ENCODE results near the gene CCDC63. TPM values are rescaled to one million over a fixed set of nuclear protein-coding genes. Genes with fewer than 3 reads are reported as not detected.
"Not testable (repeated sequence)": the region's sequence is repeated elsewhere in the genome, so short reads cannot be mapped to it uniquely, and the experiment has no call there.

Gene CCDC63
- total RNA-seq, 1 experiment from 2014 or later: not detected

DNA sequence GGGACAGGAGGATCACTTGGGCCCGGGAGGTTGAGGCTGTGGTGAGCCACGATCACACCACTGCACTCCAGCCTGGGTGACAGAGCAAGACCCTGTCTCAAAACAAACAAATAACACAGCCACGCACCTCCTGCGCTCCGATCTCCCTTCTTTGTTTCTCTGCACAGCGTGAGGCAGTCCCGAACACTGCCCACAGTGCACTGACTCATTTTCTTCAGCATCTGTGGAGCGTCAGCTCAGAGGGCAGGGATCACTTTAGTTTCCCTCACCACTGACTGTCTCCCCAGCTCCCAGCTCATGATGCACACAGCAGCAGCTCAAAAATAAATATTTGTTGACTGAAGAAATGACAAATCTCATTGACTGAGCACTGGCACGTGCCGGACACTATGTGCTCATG, 74.5 kb downstream of the CCDC63 start:
- DNase-seq (ENCODE audit: low read depth): peak; percentile 68

DNA sequence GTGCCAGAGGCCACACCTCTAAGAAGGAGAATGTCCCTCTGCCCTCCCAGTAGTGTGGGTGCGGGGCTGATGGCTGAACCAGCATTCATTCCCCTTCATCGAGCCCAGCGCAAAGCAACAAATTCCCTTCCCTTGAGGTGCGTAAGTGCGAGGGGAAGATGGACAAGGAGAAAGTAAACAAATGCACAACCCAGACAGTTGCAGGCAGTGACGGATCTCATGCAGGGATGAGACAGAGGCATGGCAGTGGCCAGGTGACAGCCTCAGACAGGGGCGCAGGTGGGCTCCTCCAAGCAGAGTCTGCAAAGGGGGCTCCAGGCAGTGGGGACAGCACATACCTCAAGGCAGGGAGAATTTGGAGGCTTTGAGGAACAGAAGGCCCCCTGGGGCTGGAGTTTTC, 75.9 kb downstream of the CCDC63 start:
- DNase-seq (ENCODE audit: low read depth): no peak

DNA sequence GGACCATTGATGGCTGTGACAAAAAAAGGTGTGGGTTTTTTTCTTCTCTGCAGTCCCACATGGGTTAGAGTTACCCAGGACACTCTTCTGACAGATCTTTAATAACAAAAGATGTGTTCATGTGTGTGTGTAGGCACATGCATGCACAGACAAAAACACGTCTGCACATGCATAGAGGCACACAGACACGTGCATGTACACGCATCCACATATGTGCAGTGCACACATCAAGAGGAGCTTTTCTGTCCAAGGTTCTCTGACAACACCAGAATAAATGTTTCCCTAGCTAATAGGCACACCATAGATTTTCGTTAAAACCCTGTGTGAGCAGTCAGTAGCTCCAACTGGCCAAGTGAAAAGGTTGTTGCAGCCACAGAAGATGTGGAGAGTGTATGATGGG, 76.4 kb downstream of the CCDC63 start:
- no peak for DNase-seq (ENCODE audit: low read depth)

DNA sequence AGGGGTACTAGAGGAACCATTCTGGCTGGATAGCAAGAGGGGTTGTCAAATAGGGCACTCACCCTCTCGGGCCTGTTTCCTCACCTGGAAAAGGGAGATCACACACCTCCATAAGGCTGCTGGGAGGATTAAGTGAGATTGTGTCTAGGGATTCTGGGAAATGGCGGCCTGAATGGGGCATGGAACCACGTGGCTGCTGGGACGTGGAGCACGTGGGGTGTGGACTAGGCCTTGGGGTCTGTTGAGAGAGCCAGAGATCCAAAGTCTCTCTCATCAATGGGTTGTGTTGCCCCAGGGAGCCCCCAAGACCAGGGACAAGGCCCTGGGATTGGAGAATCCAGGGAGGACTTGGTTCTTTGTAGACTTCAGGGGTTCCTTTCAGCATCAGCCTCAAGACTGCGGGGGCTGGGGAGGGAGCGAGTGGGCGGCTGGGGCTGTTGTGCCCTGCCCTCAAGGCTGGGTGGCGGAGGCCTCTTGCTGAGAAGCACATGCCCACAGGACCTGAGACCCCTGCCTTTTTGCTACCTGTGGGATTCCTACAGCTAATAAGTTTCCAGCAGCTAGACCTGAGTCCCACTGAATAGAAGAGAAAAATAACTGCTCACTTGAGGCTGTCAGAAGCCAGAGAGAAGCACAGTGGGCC, 77.0 kb downstream of the CCDC63 start:
- no peak for DNase-seq (ENCODE audit: low read depth)

DNA sequence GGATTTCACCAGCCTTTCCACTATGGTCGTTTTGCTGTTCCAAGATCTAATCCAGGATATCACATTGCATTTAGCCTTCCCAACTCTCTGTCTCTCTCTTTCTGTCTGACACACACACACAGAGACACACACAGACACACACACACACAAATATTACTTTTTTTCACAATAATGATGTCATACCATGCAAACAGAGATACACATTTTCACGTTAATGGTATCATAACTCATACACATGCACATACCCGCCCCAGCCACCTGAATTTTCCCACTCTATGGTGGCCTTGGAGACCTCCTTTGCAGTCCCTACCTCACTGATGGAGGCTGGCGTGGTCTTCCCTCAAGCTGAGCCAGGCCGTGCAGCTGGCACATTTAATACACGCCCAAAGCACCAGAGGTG, 80.8 kb downstream of the CCDC63 start:
- DNase-seq (ENCODE audit: low read depth): no peak

DNA sequence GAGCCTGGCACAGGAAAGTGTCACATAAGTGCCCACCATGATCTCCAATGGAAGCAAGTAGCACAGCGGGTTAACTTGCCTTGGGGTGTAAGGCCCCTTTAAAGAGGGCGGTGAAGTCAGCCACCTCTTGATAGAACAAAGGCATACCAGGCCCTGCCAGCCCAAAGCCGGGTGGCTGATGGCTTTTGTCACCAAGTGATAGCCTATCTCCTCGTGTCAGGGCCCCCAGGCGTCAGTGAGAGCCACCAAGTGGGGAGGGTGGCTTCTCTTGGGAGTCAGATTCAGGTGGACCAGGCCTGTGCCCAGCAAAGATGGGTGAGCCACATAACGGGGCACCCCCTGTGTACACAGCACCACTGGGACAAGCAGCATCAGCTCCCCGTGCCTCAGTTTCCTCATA, 81.9 kb downstream of the CCDC63 start:
- DNase-seq (ENCODE audit: low read depth): no peak

DNA sequence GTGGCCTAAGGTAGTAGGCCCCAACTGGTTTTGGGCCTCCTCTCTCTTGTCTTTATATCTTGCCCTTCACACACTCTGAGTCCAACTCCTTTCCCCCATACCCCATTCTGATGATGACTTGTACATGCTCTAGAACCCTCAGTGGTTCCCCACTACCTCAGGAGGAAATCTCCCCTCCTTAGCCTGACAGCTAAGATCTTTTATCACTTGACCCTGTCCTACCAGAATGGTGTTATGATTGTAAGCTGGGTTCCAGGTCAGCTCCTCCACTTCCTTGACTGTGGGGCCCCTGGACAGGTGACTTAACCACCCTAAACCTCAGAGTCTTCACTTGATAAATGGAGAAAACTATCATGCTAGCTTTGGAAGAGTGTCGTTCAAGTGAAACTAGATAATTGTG, 83.0 kb downstream of the CCDC63 start:
- no peak for DNase-seq (ENCODE audit: low read depth)

DNA sequence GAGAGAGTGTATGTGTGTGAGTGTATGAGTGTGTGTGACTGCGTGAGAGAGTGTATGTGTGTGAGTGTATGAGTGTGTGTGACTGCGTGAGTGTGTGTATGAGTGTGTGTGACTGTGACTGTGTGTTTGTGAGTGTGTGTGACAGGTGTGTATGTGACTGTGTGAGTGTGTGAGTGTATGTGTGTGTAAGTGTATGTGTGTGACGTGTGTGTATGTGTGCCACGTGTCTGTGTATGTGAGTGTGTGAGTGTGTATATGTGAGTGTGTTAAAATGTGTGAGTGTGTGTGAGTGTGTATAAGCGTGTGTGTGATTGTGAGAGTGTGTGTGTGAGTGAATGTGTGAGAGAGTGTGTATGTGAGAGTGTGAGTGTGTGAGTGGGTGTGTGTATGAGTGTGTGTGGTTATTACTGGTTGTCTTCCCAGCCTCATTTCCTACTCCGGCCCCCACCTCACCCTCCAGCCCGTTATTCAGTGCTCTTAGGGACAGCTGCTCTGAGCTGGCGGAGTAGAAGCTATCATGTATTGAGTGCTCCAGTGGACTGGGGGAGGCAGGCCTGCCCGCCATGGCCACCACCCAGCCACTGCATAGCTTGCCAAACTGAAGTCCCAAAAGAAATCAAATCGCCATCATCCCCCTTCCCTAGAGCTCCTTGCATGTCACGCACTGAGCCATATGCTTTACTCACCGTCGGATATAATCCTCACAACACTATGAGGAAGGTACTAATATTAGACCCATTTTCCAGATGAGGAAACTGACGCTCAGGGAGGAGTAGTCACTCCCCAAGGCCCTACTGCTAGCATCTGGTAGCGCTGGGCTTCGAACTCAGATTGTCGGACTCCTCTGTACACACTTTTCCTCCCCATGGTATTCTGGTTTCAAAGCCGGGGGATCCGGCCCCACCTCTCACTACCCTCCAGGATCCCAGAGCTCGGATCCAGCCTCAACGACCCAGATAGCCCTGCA, 83.8 kb downstream of the CCDC63 start:
- DNase-seq (ENCODE audit: low read depth): no peak

DNA sequence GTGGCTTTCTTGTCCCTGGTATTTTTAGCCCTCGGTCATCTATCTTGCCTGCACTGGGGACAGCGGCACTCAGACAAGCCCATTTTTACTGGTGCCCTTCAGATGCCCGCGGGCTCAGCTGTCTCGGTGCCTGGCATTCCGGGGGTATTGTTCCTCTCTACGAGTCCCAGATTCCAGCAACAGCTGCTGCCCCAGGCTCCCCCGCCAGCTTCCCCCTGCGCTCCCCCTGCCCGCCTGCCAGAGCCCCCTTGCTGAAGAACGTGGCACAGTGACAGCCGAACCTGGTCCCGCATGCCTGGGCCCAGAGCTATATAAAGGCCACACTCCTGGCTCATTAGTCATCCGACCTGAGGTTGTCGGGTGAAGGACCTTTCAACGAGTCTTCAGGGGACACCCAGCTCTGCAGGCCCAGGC, 84.5 kb downstream of the CCDC63 start:
- no peak for DNase-seq (ENCODE audit: low read depth)

DNA sequence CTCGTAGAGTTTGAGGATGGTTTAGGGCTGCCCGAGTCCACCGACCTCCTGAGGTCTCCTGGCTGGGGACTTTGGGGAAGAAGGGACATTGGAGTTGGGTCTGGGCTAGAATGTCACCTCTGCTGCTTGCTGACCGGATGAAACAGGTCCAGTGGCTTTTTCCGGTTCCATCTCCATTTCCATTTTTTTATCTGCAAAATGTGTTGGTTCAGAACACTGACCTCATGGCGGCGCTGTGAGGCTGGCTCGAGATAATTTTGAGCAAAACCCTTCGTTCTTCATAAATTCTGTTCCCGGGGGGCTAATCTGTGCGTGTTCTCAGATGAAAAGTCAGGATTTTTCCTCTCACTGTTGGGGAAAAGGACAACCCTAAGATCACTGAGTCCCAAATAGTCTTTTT, 85.3 kb downstream of the CCDC63 start:
- no peak for DNase-seq (ENCODE audit: low read depth)

DNA sequence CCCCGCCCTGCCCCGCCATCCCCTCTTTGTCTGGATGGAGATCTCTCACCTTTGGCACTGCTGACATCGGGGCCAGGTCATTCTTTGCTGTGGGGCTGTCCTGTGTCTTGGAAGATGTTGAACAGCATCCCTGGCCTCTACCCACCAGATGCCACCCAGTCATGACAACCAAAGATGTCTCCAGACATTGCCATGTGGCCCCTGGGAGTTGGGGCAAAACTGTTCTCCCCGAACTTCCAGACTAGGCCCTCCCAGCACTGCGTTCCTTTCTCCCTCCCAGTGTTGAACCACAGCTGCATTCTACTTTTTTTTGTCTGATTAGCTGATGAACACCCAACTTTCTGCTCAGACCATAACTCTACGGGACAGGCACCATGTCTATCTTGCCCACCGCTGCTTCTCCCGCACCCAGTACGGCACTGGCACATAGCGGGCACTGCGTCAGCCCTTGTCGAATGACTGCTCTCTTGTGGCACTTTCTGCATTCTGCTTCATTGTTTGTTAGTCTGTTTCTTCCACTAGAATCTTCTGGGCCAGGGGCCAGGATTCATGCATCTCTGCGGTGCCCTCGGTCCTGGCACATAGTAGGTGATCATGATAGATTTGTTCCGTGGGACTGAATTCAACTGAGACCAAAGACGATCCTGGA, 86.7 kb downstream of the CCDC63 start:
- no peak for DNase-seq (ENCODE audit: low read depth)

DNA sequence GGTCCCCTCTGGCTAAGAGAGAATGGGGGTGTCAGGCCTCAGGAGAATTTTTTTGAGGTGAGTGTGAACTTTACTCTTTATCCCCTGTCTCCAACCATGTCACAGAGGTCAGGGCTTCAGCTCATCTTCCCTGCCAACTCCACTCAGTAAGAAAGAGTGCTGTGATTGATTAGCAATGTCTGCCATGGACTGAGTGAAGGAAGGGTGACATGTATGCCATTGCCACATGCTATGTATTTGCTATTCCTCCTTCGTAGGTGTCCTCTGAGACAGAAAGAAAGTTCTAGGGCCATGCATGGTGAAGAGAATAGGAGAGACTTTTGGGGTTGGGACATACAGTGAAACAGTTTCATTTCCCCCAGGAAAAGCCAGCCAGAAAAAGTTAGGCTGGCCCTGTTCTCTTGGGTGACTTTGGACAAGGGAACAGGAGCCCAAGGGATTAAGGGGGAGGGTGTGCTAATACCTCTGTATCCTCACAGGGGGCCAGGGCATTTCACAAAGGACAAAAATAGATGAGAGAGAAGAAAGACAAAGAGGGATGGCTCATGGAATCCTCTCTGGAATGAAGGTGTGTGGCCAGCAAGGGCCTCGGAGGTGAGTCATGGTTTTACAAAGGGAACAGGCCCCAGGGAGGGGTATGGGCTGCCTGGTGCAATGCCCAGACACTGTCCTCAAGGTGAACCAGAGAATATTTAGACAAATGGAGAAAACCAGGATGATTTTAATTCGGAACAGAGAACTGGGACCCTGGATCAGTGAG, 87.5 kb downstream of the CCDC63 start:
- peak; percentile 53 for DNase-seq (ENCODE audit: low read depth)

DNA sequence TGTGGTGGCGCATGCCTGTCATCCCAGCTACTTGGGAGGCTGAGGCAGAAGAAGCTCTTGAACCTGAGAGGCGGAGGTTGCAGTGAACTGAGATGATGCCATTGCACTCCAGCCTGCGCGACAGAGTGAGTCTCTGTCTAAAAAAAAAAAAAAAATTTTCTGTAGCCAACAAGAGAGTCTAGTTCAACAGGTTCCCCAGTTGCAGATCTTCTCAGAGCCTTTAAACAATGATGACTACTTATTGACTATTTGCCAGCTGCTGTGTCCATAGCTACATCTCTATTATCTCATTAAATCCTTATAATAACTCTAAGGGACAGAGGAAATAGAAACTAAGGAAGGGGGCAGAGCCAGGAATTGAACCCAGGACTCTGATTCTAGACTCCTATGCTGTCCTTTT, 88.8 kb downstream of the CCDC63 start:
- DNase-seq (ENCODE audit: low read depth): no peak

DNA sequence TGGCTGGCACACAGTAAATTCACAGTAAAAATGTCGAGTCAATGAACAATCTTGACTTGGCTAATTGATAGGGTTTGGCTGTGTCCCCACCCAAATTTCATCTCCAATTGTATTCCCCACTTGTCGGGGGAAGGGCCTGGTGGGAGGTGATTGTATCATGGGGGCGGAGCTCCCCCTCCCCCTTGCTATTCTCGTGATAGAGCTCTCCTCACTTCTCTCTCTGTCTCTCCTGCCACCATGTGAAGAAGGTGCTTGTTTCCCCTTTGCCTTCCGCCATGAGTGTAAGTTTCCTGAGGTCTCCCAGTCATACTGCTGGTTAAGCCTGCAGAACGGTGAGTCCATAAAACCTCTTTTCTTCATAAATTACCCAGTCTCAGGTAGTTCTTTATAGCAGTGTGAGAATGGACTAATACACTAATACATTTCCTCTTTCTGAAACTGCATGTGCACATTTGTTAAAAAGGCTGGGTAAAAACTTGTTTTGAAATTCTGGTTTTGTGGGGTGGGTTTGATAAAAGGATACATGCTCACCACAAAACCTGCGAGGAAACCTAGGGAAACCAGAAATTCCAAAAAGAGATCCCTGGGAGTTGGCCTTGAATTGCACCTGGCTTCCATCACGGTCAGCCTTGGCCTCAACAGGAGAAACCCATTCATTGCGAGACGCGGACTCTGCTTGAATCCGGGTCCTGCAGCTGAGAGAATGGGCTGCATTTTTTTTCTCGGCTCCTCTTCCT, 89.7 kb downstream of the CCDC63 start:
- no peak for DNase-seq (ENCODE audit: low read depth)

DNA sequence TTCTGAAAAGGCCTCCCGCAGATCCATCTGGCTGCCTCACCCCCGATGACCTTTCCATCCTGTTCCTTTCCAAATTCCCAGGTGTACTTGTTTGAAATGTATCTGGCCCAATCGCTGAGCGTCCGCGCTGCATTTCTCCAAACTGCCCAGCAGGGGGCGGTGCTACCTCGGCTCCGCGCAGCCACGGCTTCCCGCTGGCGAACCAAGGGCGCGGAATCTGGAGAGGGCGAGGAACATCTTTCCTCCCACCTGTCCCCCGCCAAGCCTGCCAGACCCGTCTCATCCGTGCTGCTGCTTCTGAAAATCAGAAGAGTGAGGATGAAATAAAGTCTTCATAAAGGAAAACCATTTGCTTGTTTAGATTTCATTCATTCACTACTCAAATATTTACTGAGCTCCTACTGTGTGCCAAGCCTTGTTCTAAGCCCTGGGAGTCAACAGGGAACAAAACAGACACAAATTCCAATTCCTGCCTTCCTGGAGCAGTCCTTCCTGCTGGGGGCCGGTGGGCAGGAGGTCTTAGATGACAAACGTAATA, 90.4 kb downstream of the CCDC63 start:
- DNase-seq (ENCODE audit: low read depth): peak; percentile 29

DNA sequence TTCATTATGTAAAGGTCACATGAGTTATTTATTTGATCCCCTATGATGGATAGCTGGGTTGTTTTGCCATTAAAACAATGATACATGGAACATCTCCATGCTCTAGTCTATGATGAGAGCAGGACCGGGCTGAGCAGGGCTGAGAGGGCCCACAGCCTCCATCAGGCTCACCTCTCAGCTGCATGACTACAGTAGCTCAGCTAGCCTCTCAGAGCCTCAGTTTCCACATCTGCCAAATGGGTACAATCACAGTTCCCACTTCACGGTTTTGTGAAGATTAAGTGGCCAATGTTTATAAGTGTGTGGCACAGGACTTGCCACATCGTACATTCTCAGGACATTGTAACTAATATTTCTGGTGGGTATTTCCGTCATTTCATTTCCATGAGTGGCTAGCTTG, 93.5 kb downstream of the CCDC63 start:
- no peak for DNase-seq (ENCODE audit: low read depth)

DNA sequence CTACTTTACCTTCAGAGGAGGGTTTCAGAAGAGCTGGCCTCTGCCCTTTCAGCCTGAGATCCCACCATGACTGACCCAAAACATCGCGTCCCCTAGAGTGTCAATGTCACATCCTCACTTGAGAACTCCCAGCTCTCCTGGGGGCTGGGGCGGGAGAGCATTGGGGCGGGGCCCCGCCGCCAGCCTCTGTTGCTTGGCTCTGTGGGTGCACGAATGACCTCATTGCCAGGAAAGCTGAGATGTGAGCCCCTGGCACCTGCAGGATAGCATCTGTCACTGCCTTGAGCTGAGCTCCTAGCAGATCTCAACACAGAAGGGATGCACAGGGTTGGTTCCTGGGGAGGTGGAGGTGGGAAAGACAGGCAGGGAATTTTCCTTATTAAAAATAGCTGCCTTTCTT, 94.1 kb downstream of the CCDC63 start:
- no peak for DNase-seq (ENCODE audit: low read depth)

DNA sequence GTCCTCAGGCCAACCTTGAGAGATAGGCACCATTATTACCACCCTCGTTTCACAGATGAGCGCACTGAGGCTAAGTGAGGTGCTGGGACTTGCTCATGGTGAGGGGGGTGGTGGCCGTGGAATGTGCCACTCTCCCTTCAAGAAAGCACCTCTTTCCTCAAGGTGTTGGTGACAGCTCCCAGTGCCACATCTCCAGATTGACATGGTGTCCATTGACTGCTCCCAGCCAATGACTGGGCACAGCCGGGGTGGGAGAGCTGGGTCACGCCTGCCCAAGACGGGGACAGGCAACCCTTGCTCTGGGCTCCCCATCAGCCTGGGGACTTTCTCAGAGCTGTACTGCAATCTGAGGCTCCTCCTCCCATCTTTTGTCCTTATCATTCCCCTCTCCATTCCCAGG, 94.6 kb downstream of the CCDC63 start:
- no peak for DNase-seq (ENCODE audit: low read depth)

DNA sequence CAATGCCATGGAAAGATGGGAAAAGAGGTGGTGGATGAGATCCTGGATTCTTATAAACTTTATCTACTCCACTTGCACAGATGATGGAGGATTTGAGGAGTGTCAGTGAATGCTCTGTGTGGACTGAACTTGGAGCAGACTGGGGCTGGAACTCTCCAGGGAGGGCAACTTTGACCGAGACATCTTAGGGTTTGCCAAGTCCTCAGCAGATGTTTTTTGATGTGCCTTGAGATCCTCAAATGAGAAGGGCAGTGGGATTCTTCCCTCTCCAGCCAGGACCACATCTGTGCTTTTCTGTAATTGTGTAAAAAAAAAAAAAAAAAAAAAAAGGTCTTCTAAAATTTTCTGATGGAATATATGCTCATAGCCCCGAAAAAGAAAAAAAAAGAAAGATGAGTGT, 96.6 kb downstream of the CCDC63 start:
- DNase-seq (ENCODE audit: low read depth): no peak

DNA sequence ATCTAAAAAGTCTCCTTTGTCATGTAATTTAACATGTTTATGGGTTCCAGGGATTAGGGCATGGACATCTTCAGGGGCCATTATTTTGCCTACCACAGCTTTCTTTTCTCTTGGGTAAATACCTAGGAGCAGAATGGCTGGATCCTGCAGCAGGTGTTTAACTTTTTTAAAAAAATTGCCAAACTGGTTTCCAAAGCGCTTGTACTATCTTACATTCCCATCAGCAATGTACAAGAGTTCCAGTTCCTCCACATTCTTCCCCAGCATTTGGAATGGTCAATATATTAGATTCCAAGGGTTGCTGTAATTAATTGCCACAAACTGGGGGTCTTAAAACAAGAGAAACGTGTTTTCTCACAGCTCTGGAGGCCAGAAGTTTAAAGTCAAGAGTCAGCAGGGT, 101.3 kb downstream of the CCDC63 start:
- DNase-seq (ENCODE audit: low read depth): no peak

DNA sequence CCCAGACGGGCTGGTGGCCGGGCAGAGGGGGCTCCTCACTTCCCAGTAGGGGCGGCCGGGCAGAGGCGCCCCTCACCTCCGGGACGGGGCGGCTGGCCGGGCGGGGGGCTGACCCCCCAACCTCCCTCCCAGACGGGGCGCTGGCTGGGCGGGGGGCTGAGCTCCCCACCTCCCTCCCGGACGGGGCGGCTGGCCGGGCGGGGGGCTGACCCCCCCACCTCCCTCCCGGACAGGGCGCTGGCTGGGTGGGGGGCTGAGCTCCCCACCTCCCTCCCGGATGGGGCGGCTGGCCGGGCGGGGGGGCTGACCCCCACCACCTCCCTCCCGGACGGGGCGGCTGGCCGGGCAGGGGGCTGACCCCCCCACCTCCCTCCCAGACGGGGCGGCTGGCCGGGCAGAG, 103.7 kb downstream of the CCDC63 start:
- DNase-seq (ENCODE audit: low read depth): not testable (repeated sequence)
